DMS153 treated with DMSO at 0.1 percent for 48 hours (cell line): ENCODE data around the gene ERN1.

Experiments
- DNase-seq: peaks from one replicate; lab custom pipeline; 2025; ENCODE audit not compliant: unreplicated experiment; lab: John Stamatoyannopoulos, UW

ERN1 gene

DNA sequence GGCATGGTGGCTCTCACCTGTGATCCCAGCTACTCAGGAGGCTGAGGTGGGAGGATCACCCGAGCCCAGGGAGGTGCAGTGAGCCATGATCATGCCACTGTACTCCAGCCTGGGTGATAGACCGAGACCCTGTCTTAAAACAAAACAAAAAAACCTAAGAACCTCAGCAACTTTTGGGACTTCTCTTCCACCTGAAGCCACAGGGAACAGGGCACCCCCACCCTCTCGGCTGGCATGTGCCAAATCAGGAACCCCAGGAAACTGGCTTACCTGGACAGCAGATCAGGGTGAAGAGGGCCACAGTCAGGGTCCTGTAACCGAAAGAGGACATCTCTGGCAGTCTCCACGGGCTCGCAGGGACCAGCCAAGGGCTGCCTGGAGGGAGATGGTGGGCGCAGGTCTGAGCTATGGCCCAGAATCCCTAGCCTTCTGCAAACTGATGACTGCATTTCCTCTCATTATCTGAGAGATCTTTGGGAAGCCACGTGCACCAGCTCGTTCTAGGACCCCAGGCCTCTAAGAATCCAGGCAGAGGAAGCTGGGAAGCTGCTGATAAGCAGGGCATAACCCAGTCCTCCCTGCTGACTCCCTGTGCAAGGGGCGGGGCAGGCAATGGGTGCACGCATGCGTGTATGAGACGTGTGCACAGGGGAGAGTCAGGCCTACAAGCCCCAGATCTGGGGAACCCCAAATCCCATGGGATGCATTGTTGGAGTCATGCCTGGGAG, 123.4 kb downstream of the ERN1 start:
- no peak for DNase-seq

DNA sequence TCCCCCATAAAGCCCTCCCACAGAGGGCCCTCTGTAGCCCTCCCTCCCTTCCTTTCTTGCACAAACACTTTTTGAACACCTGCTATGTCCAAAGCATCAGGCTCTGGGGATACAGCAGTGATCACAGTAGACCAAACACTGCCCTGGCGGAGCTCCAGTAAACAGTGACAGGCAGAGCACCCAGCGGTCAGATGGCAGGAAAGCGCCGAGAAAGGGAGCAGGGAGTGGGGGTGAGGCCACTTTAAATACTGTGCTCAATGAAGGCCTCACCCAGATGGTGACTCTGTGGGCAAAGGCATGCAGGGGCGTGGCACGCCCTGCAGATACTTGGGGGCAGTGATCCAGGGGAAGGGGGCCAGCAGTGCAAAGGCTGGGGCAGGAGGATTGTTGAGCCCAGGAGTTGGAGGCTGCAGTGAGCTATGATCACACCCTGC, 124.2 kb downstream of the ERN1 start:
- DNase-seq = peak; percentile 58

DNA sequence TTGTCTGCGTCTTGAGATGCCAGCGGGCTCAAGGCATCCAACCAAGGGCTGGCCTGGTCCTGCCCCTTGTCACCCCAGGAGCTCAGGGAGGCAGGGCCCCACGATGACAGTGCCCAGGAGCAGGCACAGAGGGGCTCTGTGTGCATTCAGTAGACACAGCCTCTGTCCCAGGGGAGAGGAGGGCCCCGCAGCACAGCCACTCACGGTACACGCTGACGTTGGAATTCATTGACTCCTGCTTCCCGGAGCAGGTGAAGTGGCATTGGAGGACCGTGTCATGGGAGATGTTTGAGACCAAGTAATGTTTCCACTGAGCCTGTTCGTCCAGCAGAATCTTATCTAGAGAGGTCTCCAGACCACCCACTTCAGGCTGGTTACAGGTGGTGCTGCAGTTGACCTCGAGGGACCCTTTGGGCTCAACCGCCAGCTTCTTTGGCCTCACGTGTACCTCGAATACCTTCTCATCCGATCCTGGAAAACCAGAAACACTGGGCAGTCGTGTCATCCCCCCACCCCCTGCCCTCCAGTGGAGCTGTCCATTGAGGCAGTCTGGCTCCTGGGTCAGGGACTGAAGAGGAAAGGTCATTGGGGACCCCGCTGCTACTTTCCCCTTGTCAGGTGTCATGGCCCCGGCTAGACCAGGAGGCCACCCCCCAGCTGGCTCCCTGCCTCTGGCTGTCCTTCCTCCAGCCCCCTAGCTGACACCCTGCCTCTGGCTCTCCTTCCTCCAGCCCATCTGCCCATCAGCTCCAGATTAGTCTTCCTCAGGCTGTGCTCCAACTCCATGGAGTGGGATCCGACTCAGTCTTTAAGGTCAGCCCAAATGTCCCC, 124.8 kb downstream of the ERN1 start:
- no peak for DNase-seq

DNA sequence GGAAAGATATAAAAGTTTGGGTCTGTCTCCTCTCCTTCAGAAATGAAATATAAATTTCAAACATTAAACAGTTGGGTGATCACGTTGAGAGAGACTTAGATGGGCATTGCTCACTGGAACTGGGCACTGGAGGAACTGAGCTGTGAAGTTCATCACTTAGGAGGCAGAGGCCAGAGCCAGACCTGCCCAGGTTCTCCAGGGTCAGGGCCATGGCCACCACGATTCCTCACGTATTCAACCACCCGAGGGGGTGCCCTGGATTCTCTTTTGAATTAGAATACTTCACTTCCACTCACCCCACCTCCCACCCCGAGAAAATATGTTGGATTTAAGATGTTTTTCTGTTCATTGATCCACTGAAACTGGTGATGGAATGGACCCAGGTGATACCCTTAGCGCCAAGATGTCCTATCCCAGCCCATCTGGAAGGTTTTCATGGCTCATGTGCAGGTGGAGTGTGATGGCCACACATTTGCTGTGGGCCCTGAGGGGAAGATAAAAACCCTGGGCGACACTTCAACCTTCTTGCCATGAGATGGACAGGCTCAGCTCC, 125.7 kb downstream of the ERN1 start:
- DNase-seq = no peak

DNA sequence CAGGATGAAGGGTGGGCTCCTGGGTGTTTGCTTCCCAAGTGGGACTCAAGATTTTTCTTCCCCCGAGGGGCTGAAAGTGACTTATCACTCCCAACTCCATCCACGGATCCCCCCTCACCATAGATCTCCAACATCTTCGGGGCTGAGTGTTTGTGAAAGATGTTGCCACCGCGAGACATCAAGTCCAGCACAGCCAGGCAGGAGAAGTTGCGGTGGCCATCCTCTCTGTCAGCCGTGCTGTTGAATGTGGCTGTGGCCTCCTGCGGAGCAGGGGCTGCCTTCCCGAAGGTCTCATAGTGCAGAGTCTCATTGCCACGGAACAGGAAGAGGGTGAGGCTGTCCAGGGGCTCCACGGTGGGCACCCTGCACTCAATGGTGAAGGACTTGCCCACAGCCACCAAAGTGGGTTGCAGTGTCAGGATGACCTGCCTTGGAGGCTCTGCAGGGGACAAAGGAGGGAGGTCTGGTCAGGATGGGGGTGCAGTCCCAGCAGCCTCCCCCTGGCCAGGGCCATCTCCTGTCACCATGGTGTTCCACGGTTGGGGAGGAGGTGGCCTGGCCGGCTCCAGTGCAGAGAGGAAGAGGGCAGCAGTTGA, 126.3 kb downstream of the ERN1 start:
- no peak for DNase-seq

DNA sequence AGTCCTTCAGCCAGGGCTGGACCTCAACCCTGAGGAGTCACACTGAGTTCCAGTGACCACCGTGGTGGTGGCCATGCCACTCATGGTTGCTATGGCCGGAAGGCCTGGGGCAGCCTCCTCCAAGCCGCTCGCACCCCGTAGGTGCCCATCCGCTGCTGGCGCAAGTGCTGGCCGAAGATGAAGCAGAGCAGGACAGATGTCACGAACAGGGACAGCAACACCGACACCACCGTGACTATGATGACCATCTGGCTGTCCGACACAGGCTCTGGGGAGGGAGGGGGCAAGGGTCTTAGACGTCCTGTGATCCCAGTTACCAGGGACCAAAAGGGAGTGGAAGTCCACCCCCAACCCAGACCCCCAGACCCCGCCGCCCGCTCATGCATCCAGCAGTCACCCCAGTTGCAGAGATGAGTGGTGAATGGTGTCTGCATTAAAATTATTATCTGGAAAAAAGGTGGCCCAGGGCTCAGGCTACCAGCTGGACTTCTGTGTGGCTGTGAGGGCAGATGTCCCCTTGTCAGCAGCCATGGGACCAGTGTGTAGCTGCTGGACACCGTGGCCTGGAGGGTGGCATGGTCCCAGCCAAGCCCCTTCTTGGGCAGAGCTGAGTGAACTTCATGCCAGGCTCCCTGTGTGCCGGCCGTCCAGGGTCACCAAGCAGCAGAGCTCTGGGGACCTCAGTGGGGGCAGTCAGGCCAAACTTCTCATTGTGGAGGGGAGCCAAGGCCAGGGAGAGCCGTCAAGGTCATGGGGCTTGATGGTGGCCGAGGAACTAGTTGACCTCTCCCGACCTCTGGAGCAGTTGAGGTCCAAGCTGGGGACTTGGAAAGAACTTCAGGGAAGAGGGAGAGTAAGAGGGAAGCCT, 127.1 kb downstream of the ERN1 start:
- no peak for DNase-seq

DNA sequence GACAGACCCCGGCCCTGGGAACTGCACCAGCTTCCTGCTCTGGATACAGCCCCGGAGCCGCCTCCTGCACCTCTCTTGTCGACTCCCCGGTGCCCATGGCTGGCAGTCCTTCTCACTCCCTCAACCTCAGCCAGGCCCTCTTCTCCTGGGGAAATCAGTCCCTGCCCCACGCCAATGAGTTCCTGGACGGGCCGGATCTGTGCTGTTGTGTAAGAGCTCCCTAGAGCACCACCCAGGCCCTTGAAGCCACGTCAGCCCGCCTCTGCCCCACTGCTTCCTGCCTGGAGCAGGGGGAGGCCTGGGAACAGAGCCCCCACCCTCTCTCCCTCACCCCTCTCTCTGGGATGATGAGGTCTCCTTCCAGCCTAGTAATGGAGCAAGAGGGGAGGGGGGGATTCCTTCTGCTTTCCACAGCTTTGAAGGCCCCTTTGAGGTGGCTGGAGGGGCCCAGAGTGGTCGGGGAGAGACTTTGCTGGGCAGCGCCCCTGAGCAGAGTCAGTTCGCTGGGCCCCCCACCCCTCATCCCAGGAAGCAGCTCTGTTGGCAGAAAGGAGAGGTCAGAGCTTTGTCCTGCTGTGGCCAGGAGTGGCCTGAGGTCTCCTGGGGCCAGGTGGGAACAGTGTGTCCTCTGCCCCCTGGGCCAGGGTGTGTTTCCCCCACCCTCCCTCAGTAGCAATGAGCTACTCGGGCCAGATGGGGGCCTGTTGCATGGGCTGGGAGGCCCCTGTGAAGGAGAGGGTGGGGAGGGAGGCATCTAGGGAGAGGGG, 128.0 kb downstream of the ERN1 start:
- no peak for DNase-seq

DNA sequence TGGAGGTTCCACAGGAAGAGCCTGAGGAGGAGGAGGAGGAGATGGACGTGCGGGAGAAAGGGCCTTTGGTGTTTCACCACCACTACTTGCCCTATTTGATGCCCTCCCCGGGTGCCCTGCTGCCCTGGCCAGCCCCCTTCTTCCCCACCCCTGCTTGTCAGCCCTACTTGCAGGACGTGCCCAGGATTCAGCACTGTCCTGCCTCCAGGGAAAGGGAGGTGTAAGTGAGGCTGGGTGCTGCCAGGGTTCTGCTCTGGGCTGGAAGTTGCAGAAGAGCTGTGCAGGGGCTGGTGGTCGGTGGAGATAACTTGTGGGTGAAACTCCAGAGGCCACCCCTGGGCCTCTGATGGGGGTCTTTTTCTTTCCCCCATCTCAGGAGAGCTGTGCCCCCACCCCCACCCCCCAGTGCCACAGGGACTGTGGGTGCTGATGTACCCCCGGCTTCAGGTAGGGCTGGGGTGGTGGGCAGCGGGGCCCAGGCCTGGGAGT, 128.8 kb downstream of the ERN1 start:
- no peak for DNase-seq

DNA sequence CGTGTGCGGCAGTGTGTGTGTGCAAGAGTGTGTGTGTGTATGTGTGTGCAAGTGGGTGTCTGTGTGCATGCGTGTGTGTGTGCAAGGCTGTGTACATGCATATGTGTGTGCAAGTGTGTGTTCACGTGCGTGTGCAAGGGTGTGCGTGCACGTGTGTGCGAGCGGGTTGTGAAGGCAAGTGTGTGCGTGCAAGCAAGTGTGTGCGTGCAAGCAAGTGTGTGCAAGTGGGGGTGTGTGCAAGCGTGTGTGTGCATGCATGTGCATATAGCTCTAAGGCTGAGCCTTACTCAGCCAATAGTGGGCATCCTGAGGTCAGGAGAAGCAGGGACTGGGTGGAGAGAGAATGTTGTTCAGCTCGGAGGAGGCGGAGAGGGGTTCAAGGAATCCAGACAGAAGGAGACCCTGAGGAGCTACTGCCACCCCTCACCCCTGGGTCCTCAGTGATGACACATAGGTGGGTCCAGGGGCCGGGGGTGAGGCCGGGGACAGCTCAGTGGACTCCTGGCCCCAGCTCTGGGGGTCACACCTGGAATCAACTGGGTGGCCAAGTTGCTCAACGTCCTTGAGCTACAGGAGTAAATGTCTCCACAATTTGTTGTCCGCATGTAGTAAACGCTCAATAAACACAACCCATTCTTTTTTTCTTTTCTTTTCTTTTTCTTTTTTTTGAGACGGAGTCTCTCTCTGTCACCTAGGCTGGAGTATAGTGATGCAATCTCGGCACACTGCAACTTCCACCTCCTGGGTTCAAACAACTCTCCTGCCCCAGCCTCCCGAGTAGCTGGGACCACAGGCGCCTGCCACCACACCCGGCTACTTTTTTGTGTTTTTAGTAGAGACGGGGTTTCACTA, 130.0 kb downstream of the ERN1 start:
- no peak for DNase-seq

DNA sequence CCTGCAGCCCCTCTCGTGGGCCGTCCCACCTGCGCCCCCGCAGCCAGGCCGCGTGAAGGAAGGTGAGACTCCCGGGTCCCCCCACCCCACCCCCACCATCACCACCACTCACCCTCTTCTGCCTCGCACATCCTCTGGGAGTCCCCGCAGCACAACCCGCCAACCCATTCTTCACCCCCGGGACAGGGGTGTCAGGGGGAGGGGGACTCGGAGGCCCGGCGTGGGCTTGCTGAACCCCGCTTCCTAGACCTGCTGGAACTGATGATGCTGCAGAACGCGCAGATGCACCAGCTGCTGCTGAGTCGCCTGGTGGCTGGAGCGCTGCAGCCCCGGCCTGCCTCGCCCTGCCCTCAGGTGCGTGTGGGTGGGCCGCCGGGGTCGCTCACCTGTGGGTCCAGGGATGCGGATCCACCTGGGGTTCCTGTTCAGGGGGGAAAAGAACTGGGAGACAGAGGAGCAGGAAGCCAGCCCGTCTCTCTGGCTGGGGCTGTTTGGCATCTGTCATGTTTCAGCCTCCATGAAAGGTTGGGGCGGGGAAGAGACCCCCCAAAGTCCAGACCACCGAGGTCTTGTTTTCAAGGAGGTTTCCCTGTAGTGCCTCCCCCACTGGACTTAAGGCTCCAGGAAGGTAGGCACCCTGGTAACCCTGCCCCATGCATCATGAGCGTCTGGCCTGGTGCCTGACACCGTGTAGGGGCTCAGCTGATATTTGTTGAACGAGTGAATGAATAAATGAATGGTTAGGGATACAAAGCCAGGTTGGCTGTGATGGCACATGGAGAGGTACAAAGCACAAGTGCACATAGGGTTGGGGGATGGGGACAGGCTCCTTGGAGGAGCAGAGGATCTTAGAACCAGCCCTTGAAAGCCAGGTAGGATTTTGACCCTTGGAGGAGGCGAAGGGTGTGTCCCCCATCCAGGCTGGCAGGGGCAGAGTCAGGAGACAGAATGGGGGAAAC, 130.9 kb downstream of the ERN1 start:
- no peak for DNase-seq

DNA sequence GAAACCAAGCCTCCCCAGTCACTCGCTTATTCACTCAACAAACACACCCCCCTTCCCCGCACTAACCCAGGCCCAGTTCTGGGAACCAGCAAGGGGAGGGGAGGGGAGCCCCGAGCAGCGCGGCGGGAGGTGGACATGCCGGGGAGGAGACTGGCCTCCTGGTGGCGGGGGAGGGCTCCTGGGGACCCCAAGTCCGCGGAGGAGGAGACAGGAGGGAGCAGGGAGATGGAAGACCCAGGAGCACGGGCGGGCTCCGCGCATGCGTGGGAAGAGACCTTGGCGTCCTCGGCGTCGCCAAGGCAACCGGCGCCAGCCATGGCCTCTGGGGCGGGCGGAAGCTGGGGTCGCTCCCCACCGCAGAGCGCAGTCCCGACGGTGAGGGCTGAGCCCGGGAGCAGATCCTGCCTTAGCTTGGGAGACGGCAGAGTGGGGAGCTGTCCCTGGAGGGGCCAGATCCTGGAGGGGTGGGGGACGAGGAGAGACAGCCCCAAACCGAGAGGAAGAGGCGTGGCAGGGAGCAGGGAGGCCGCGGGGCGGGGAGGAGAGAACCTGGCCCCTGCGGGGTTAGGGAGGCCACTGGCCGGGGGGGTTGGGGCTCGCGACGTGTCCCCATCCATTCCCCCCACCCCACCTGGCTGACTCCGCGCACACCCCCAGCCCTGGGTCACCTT, 131.8 kb downstream of the ERN1 start, which contains the start of gene PRR29:
Gene PRR29 (plus strand): TSS at position 302 of the 671 bp plus-strand sequence. CDS start 14 bp downstream, at position 316.
- DNase-seq = peak; percentile 30

DNA sequence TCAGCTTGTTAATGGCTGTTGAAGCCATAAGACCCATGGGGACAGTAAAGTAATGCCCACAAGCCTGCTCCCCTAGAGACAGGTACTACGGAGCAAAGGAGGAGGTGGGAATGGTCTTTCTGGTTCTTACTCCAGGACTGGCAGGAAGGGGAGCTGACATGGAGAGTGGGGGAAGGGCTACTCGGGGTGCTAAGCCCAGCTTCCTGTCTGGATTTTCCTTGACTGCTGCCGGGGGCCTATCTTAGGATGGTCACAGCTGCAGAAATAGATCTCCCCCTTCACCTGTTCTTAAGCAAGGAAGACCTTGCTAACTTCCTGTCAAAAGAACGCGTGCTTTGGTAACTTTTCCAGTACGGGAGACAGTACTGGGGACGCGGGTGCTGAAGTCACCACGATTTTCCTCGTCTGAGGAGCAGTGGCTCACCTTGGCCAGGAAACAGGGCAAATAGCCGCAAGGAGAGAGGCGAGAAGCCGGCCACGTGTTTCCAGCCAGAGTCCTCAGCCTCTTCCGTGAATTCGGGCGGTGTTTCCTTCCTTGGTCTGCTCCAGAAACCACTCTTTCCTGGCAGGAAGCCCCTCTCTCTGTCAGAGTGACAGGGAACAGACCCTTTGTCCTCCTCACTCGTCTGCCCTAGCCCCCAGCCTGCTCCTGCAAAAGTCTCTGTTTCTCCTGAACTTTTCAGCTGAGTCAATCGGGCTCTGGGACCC, 132.4 kb downstream of the ERN1 start:
- DNase-seq = no peak

DNA sequence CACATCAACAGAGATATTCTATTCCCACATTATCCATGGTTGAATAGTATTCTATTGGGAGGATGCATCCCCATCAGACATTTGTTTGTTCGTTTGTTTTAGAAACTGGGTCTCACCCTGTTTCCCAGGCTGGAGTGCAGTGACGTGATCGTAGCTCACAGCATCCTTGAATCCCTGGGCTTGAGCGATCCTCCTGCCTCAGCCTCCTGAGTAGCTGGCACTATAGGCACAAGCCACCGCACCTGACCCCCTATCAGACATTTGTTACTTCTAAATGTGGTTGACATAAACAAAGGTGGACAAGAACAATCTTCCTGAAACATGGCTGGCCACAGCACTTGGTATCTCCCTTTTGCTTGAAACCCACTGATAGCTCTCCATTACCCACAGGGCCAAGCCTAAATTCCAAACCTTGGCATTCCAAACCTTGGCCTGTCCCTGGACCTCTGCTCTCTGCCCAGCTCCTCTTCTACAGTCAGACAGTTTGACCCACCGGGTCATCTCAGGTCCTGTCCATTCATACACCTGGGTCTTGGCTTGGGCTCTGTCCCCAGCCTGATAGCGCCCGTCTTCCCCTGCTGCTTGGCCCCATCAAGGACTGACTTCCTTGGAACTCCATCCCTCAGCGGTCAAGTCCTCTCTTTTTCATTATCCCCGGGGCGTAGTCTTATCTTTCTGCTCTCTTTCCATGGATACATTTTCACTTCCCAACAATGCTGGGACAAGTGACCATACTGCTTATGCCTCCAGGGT, 133.3 kb downstream of the ERN1 start:
- no peak for DNase-seq

DNA sequence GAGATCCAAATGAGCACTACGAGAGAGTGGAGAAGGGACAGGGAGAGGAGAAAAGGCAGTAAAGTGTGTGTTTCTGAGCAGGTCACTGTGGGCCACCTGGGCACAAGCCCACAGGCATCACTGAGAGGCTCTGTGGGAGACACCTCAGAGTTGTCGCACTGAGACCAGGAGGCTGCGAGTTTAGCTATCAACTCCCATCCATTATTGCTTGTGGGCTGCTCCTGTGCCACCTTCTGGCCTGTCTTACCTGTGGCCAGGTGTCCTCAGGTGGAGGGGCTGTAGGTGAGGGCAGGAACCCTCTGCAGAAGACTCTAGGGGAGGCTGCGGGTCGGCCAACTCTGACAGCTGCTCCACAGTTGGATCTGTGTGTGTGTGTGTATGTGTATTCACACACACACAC, 134.3 kb downstream of the ERN1 start:
- no peak for DNase-seq

DNA sequence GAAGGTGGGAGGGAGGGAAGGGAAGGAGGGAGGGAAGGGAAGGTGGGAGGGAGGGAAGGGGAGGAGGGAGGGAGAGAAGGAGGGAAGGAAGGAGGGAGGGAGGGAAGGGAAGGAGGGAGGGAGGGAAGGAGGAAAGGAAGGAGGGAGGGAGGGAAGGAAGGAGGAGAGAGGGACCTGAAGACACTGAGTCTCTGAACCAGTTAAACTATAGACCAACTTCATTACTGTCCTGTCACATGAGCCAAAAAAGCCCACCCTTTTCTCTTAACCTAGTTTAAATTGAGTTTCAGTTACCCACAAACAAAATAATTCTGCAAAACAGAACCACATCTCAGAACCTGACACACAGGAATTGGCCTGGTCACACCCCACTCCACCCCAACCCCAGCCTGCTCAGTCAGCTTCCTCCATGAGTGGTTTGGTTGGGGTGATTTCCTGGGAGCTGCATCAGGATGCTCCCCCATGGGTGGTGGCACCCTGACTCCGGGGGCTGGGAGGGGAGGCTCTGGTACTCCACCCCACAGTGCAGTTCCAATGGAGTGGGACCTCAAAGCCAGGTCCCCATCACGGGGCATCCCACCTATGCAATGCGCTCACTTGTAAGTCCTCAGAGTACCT, 136.5 kb downstream of the ERN1 start:
- DNase-seq = no peak
